ENCODE data around the gene ATP7B.
"Not testable (repeated sequence)": the region's sequence is repeated elsewhere in the genome, so short reads cannot be mapped to it uniquely, and the experiment has no call there.

The ATP7B gene

DNA sequence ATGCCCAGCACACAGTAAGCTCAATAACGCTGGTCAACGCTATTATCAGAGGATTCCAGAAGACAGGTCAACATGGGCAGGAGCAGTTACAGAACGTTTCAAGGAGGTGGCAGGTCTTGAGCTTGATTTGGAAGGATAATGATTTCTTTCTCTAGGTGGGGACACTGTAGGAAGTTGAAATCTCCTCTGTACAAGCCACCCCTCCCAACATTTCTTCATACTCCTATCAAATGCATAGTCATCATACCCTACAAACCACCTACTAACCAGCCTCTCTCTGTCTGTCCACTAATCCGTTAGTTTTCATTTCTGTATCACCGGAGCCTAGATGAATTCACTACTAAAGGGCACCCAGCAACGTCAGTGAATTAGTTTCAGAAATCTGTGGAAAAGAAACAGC, 1.3 kb downstream of the ATP7B start:
- in situ Hi-C loops (cut with MboI; ENCODE audit: low sequenced_read_pairs): loop anchor here (25.0 kb wide), 1 partner anchor 202 kb away; no protein-coding TSS in a partner anchor

DNA sequence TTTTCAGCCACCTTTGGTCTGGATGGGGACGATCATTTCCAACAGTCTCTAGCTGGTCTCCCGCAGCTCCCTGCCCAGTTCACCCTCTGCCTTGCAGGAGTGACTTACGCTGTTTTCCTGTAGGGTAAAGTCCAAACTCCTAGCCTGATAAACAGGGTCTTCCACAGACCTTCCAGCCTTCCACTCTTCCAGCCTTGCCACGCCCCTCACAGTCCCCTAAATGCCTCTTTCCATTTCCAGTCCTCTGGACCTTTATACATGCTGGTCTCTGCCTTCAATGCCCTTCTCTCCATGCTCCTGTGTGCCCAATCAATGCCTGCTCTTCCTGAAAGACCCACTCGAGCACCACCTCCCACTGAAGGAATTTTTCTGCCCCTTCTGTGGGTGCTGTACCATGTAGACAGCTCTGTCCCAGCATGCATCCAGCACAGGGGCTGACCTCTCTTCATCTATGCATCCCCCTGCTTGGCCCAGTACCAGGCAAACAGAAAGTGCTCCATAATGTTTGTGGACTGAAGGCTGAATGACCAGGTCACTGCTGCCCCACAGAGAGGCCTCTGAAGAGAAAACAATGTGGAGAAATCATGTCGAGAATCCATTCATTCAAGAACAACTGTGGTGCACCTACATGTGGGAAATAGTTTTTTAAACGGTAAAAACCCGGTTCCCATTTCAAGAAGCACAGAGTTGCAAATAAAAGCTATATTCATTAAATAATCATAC, 4.6 kb downstream of the ATP7B start:
- in situ Hi-C loops (cut with MboI; ENCODE audit: low sequenced_read_pairs): loop anchor here (25.0 kb wide), 1 partner anchor 206 kb away; no protein-coding TSS in a partner anchor

DNA sequence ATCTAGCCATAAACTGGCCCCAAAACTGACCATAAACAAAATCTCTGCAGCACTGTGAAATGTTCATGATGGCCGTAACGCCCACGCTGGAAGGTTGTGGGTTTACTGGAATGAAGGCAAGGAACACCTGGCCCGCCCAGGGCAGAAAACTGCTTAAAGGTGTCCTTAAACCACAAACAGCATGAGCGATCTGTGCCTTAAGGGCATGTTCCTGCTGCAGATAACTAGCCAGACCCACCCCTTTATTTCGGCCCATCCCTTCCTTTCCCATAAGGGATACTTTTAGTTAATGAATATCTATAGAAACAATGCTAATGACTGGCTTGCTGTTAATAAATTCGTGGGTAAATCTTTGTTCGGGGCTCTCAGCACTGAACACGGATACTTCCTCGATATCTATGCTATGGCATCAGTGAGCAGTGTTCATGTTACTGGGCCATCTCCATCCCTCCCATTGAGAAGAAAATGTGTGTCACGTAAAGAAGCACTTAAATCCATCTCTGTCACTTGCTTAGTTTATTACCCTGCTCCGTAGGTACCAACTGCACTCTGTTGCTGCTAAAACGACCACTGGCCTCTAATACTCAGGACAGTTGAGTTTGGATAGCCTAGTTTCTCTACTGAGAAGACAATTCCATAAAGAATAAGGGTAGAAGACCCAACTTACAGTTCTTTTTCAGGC, 5.3 kb downstream of the ATP7B start:
- in situ Hi-C loops (cut with MboI; ENCODE audit: low sequenced_read_pairs): loop anchor here (25.0 kb wide), 1 partner anchor 206 kb away; no protein-coding TSS in a partner anchor

DNA sequence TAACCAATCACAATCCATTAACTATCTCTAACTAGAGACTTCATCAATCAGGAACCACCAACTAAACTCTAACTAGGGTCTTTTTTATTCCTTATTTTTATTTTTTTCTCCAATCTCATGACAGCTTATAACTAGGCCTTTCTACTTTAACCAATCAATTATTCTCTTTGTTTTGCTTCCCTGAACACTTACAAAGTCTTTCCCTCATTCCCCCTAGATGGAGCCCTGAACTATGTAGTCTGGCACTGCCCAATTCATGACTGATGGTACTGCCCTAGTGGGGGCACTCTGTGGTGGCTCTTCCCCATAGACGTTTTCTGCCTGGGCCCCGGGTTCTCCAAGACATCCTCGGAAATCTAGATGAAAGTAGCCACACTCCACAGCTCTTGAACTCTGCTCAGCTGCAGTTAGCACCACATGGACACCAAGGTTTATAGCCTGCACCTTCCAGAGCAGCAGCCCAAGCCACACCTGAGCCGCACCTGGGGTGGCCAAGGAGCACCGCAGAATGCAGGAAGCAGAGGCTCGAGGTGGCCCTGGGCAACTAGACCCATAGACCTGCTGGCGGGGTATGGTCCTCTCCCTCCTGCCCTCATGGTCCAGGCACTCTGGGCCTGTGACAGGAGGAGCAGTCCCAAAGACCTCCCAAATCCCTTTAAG, 6.6 kb downstream of the ATP7B start:
- in situ Hi-C loops (cut with MboI; ENCODE audit: low sequenced_read_pairs): loop anchor here (25.0 kb wide), 1 partner anchor 208 kb away; no protein-coding TSS in a partner anchor

DNA sequence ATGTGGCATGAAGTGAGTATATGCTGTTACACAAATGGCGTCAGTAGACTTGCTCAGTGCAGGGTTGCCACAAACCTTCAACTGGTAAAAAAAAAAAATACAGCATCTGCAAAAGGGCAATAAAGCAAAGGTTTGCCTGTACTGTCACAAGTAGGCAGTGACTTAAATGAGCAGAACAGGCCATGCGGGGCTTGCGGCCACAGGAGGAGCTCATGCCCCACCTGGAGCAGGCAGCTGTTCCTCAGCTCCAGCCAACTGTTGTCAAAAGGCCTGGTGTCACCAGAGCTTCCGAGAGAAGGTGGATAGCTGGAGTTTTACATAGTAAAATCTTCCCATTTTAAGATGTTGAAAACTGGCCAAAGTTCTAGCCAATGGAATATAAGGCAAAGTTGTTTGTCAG, 7.7 kb downstream of the ATP7B start:
- in situ Hi-C loops (cut with MboI; ENCODE audit: low sequenced_read_pairs): loop anchor here (25.0 kb wide), 1 partner anchor 209 kb away; no protein-coding TSS in a partner anchor

DNA sequence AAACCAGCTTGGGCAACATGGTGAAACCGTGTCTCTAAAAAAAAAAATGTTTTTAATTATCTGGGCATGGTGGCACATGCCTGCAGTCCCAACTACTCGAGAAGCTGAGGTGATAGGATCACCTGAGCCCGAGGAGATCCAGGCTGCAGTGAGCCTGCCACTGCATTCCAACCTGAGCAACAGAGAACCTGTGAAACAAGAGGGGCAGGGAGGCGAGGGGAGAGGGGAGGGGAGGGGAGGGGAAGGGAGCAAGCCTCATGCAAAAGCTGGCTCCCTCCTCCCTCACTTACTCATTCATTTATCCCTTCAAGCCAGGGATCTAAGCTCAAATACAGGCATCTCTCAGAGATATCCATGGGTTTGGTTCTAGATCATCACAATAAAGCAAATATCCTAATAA, 8.9 kb downstream of the ATP7B start:
- in situ Hi-C loops (cut with MboI; ENCODE audit: low sequenced_read_pairs): loop anchor here (25.0 kb wide), 1 partner anchor 210 kb away; no protein-coding TSS in a partner anchor

DNA sequence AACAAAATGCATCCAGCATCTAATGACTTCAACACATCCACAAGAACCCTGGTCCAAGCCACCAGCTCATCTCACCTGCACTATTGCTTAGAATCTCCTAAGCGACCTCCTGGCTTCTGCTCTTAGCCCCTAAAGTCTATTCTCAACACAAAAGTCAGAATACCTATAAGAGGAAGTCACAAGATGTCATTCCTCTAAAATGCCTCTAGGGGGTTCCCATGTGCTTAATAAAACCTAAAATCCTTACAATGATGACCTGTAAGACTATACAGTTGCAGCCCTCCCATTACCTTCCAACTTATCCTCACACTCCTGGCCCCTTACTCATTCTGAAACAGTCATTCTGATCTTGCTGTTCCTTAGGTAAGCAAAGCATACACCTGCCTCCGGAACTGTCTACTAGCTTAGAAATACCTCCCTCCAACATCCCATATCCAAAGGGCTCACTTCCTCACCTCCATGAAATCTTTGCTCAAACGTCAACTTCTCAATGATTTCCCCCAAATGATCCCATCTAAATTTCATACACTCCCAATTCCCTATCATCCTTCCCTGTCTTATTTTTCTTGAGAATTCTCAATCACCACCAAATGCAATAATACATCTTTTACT, 10.0 kb downstream of the ATP7B start:
- in situ Hi-C loops (cut with MboI; ENCODE audit: low sequenced_read_pairs): loop anchor here (25.0 kb wide), 1 partner anchor 211 kb away; no protein-coding TSS in a partner anchor

DNA sequence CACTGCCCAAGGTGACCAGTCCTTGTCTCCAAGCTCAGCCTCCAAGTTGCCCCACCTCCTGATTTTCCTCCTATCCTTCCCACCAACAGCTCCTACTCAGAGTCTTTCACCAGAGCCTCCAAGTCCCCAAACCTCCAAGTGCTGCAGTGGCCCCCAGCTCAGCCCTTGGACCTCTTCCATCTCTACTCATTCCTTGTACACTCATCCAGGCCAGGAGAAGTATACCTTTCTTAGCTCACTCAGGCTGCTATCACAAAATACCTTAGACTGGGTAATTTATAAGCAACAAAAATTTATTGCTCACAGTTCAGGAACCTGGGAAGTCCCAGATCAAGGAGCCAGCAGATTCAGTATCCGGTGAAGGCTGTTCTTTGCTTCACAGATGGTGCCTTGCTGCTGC, 11.3 kb downstream of the ATP7B start:
- in situ Hi-C loops (cut with MboI; ENCODE audit: low sequenced_read_pairs): loop anchor here (25.0 kb wide), 1 partner anchor 212 kb away; no protein-coding TSS in a partner anchor

DNA sequence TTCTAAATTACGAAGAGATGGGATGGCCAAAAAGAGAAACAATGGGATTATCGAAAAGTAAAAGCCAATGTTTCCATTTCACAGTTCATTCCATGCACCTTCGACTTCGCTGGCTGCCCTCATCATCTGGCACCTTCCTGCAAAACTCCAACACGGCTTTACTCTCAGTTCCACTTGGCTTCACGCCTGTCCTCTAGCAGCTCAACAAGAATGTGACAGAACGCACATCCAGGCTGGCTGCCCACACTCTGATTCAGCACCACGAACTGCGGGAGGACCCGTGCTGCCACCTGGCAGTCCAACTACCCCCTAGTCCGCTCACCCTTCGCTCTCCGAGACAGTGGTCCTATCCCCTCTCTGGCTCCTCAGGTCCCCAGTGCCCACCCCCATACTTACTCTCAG, 11.7 kb downstream of the ATP7B start:
- in situ Hi-C loops (cut with MboI; ENCODE audit: low sequenced_read_pairs): no loop called here

DNA sequence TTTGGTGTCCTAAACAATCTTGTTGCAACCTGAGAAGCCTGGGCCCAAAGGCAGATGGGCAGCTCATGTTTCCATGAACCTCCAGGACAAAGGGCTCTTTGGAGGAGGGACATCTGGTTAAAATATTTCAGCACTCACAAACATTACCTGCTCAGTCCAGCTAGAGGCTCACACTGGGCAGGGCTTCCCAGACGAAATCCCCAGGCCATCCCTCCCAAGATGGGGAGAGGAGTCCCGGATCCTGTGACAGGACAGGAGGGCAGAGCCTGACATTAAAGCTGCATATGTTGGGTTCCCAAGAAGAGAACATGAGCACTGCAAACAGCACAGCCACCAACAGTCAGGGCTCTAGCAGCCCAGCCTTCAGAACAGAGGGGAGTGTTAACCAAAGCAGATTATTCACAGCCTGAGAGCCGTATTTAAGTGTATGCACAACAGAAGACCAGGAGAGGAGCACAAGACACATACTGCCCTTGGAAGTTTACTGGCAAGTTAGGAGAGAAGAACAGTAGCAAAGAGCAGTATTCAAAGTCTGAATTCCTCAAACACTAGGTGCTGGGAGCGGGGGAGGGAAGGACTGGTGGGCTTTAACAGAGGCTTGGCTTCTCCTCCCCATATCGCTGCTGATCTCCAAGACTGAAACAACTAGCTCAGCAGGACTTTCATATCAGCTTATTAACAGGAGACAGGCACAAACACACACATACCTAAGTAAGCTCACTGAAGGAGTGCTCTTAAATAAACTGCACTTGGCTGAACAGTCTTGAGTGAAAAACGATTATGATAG, 12.3 kb downstream of the ATP7B start:
- in situ Hi-C loops (cut with MboI; ENCODE audit: low sequenced_read_pairs): no loop called here

DNA sequence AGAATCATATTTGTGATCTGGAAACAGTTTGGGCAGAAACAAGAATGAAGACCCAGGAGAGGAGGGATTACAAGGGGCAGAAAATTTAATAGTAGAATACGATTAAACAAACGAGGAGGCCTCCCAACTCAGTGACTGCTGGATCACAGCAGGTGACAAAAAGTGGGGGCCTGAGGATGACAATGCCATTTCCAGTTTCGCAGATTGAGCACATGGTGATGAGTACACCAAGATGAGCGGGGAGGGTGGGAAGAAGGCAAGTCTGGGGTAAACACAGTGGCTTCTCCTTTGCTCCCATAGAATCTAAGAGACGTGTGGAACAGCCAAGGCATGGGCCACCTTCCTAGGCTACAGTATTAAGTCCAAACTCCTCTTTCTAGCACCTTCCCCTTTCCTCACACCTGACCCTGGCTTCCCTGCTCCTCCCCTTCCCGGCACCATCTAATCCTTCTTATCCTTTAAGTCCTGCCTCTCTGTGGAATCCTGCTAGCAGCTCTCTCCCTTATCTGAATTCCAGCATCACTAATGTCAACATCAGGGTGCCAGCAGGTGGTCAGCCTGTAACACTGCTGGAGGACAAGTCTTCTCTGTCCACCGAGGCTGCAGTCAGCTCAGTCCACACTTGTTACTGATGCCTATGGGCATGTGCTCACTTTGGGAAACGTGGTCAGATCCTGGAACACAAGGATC, 13.5 kb downstream of the ATP7B start:
- in situ Hi-C loops (cut with MboI; ENCODE audit: low sequenced_read_pairs): no loop called here

DNA sequence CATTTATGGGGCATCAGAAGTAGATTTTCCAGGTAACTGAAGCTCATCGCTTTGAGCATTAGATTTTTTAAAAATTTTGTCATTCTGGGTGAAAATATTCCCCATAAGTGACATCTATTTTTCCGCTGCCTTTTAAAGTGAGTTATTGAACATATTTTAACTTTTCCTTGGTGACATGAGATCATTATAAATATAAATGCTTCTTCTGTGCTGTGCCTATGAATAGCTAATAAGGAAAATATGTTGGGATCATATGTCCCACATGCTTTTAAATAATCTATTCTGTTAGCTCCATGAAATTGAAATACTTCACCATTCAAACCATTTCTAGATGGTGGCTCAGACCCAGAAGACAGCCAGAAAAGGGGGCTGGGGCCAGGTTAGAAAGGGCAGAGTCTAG, 14.1 kb downstream of the ATP7B start:
- in situ Hi-C loops (cut with MboI; ENCODE audit: low sequenced_read_pairs): no loop called here

DNA sequence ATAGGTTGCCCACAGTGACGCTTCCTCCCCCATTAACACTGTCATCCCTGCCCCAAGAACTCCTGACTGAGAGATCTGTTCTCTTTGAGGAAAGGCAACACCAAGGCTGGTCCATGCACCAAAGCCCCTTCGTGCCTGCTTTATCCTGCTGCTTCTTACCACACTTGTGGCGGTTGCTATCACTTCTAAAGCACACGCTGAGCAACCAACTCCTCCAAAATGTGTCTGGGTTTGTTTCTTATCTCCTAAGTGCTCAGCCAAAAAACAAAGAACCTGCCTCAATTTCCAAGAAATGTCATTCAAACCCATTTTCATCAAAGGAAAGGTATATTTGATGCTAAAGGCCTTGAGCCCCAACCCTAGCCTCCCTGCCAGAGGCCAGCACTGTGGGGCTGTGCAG, 14.6 kb downstream of the ATP7B start:
- in situ Hi-C loops (cut with MboI; ENCODE audit: low sequenced_read_pairs): no loop called here

DNA sequence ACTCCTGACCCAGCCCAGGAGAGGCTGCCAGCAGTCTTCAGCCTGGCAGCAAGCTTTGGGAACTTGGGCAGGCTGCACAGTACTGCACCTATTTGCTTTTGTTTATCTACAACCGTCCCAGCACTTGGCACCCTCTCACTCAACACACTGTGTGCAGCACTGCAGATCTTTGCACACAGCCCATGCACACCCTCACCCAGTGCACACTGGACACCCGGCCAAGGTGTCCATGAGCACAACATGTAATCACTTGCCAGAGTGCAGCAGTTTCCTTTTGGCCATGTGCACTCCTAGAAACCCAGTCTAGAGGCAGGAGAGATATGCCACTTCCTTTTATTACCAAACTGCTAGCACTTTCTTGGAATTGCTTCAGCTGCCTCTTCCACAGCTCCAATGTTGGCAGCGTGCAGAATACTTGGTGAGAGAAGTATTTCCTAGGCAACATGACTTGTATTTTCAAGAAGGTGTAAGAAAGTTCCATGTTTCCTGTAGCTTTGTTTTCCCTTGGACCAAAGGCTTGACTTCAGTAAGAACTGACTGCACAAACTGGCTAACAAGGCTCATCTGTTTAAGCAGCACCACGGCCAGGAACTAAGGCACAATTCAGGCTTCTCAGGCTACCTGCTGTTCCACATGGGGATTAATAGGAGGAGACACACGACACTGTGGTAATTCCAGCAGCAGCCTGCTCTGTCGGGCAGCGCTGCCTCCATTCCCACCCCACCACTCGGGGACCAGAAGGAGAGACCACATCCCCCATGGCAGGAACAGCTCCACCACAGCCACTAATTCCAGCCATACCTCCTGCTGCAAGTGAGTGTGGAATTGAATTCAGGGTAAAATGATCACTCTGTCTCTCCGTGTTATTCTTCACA, 15.3 kb downstream of the ATP7B start:
- in situ Hi-C loops (cut with MboI; ENCODE audit: low sequenced_read_pairs): no loop called here

DNA sequence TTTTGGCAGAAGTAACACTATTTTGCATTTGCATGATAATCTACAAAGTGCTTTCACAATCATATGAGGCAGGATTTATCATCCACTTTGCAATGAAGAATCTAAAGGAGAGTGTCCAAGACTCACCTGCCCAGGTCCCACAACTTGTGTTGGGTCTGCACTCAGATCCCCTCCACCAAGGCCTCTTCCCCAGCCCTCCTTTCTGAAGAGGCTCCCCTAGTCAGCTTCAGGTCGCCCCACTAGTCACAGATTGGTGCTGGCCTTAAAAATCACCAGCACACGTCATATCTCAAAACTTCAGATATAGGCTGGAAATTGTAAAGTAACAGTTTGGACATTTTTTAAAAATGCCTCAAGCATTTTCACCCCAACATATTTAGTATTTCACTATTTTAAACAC, 17.5 kb downstream of the ATP7B start:
- in situ Hi-C loops (cut with MboI; ENCODE audit: low sequenced_read_pairs): no loop called here

DNA sequence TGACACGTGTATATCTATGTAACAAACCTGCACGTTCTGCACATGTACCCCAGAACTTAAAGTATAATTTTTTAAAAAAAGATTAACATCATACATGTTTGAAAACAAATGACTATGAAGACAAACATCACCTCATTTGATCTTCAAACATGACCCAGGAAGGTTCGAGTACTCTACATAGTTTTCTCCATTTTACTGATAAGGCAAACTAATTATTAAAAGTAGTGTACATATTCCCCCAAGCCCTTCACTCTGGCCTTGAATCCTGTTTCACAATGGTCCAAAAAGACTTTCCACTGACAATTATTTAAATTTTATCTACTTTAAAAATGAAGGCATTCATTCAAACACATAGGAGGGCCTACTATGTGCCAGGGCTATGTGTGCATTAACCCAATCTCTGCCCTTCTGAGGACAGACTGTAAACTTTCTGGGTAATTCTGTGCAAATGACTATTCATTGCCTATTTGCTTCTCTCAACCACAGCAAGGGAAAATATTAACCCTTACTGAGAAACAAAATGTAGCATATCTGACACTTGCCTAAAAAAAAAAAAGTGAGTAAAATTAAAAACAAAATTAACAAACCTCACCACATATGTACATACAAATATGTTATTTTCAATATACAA, 22.1 kb downstream of the ATP7B start:
- in situ Hi-C loops (cut with MboI; ENCODE audit: low sequenced_read_pairs): no loop called here

DNA sequence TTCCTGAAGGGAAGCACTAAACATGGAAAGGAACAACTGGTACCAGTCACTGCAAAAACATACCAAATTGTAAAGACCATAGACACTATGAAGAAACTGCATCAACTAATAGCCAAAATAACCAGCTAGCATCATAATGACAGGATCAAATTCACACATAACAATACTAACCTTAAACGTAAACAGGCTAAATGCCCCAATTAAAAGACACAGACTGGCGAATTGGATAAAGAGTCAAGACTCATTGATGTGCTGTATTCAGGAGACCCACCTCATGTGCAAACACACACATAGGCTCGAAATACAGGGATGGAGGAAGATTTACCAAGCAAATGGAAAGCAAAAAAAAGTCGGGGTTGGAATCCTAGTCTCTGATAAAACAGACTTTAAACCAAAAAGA, 26.3 kb downstream of the ATP7B start:
- in situ Hi-C loops (cut with MboI; ENCODE audit: low sequenced_read_pairs): not testable (repeated sequence)

DNA sequence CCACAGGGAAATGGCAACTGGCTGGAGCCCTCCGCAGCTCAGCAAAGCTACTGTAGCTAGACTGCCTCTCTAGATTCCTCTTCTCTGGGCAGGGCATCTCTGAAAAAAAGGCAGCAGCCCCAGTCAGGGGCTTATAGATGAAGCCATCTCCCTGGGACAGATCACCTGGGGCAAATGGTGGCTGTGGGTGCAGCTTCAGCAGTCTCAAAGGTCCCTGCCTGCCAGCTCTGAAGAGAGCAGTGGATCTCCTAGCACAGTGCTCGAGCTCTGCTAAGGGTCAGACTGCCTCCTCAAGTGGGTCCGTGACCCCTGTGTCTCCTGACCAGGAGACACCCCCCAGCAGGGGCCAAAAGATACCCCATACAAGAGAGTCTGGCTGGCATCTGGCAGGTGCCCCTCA, 28.0 kb downstream of the ATP7B start:
- in situ Hi-C loops (cut with MboI; ENCODE audit: low sequenced_read_pairs): not testable (repeated sequence)

Data from HL-60/S4 treated with retinoic acid at 250 ng/mL for 4 days and 3 days (cell line).